GM08714 (cell line): ENCODE measurements around the gene ASTN2.
"Not testable (repeated sequence)": the region's sequence is repeated elsewhere in the genome, so short reads cannot be mapped to it uniquely, and the experiment has no call there.

ENCODE experiments used
- H3K4me3 ChIP-seq: fragments of 200-500 bp; sonication (Bioruptor generic); 2 replicates; pipeline ENCODE4 v1.5.1; 2014; ENCODE audit warnings: mild to moderate bottlenecking, low read length, inconsistent platforms
- ZNF274 ChIP-seq: IDR thresholded peaks from 2 replicates; pipeline ENCODE4 v1.6.1; 2012; ENCODE audit warnings: mild to moderate bottlenecking, low read depth, low read length

Gene ASTN2

DNA sequence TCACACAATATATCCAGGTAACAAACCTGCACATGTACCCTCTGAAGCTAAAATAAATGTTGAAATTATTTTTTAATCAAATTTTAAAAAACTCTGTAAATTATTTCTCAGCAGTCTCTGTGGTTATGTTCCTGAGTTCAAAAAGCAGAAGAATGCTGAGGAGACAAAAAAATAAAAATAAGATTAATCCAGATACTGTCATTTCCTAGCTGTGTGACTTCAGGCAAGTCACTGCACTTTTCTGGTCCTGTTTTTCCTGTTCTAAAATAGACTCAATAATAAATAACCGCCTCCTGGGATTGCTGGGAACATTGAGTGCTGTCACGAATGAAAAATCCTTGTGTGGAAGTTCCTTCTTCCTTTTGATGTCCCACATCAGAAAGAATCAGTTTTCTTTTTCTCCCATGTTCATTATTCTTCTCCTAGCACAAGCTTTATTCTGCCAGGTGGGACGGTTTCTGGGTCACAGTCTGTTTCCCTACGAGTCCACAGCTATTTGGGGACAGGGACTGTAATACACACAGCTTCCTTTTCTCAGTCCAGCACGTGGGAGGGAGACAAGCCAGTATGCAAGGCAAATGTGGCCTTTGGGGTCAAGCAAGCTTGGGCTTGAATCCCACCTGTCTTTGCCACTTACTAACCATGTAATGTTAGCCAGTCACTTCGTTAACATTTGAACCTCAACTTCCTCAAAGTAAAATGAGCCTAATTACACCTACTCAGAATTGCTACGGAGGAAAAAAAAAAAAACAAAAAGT is 570.8 kb downstream of the ASTN2 start:
- no peak overlapping the region for H3K4me3 ChIP-seq
- no peak for TF ChIP-seq ZNF274

DNA sequence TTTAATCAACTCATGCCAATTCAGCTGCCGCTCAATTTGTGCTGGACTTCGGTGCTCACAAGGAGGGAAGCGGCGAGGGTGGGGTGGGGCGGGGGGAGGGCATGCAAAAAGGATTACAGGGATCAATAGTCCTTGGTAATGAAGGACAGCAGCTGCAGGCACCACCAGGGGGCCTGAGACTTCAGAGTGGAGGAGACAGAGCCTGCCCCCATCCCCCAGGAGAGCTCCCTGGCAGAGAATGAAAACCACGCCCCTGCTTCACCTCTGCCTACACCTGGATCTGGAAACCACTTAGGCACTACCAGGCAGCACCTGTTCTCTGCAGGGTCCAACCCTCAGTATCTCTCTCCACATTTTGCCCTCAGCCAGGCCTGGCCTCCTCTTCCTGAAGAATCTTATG is 572.2 kb downstream of the ASTN2 start:
- no peak overlapping the region for H3K4me3 ChIP-seq
- no peak for TF ChIP-seq ZNF274

DNA sequence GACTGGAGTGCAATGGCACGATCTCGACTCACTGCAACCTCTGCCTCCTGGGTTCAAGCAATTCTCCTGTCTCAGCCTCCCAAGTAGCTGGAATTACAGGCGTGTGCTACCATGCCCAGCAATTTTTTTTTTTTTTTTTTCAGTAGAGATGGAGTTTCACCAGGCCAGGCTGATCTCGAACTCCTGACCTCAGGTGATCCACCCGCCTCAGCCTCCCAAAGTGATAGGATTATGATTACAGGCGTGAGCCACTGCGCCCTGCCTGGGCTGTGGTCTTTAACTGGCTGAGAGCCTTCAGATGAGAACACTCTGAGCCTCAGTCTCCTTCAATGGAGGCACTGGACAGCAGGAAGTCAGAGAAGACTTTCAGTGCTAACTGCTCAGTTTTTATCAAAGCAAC is 576.4 kb downstream of the ASTN2 start:
- H3K4me3 ChIP-seq = not testable (repeated sequence)

GRCh38 chr9:116837018-116837989 is 577.6 kb downstream of the ASTN2 start:
- no peak overlapping the region for H3K4me3 ChIP-seq
- no peak for TF ChIP-seq ZNF274

- not testable (repeated sequence) for H3K4me3 ChIP-seq
Observed at GRCh38 chr9:116830321-116830720, 584.5 kb downstream of the ASTN2 start.

DNA sequence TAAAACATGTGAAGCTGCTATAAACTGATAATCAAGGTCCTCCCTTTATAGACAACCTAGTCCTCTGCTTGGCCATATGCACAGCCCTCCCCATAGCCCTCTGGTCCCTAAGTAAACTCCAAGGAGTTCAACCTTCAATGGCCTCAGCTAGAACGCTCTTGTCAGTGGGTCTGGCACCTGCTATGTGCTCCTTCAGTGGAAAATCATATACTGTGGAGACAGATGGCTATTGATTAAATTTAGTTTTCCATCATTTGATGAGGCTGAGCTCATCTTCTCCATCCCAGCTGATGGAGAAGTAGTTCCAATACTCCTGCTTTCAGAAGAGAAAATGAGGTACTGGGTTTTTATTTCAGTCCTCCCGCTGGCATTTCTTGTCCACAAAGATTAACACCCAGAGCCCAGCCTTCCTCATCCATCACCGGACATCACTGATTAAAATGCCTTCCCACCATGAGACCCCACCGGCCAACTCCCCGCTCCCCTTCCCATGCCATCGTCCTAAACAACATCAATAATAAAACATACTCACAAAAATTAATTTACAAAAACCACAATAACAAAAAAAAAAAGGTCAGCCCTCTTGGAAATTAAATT is 593.1 kb downstream of the ASTN2 start:
- TF ChIP-seq ZNF274 = no peak
- H3K4me3 ChIP-seq = no peak overlapping the region

GRCh38 chr9:116819116-116819515 is 595.7 kb downstream of the ASTN2 start:
- H3K4me3 ChIP-seq = no peak overlapping the region
- no peak for TF ChIP-seq ZNF274

GRCh38 chr9:116817762-116818161 is 597.1 kb downstream of the ASTN2 start:
- TF ChIP-seq ZNF274 = no peak
- H3K4me3 ChIP-seq = no peak overlapping the region

DNA sequence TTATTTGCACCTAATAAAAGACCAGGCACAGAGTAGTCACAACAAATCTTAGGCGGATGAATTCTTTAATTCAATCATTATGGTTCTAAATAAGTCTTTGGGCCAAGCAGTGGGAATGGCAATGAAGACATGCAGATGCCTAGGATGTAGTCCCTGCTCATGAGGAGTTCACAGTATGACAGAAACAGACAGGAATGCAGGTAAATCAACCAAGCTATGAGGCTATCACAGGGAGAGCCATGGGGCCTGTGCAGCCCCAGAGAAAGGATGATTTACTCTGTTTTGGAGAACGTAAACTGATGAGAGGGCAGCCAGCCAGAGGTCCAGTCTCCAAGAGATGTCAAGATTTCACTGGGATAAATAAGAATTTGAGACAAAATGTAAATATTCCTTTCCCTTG is 598.4 kb downstream of the ASTN2 start:
- TF ChIP-seq ZNF274 = no peak
- no peak overlapping the region for H3K4me3 ChIP-seq

GRCh38 chr9:116815835-116816234 is 599.0 kb downstream of the ASTN2 start:
- no peak for TF ChIP-seq ZNF274
- no peak overlapping the region for H3K4me3 ChIP-seq

DNA sequence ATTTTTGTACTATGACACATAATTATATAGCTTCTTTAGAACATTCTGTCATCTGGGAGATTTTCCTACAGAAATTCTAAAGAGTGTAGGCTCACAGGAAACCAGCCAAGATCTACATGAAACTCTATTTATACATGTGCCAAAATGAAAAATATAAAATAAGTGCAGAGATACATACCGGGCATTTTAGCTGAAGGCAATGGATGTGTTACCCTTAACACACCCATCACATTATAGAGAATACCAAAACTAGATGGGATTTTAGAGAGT is 601.9 kb downstream of the ASTN2 start:
- no peak for TF ChIP-seq ZNF274
- no peak overlapping the region for H3K4me3 ChIP-seq

GRCh38 chr9:116812231-116813030 is 602.4 kb downstream of the ASTN2 start:
- no peak for TF ChIP-seq ZNF274
- no peak overlapping the region for H3K4me3 ChIP-seq

DNA sequence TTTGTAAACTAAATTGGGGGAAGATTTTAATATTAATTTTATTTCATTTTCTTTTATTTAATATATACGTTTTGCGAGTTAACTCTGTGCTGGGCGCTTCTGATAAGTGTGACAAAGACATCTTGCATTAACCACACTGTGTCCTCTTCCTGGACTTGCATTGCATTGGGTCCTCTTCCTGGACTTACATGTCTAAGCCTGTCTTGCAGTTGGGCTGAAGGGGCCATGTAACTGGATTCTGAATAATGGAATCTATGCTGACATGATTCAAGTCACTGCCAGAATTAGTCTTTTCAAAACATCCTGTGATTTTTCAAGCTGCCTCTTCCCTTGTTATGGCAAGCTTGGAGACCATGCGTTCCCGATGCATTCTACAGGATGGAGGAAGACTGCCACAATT is 605.2 kb downstream of the ASTN2 start:
- no peak for TF ChIP-seq ZNF274
- H3K4me3 ChIP-seq = no peak overlapping the region

- H3K4me3 ChIP-seq = no peak overlapping the region
- TF ChIP-seq ZNF274 = no peak
Observed at GRCh38 chr9:116806075-116806474, 608.8 kb downstream of the ASTN2 start.
